ENCODE data around the gene TOR2A.
A peak's percentile ranks its signal among the peaks of the same experiment; 100 is the strongest.

TOR2A gene

GRCh38 chr9:127717766-127718165 lies 17.3 kb downstream of the TOR2A start:
- H3K4me1 ChIP-seq (ENCODE audit: control insufficient read depth, insufficient read depth, low read length, unreplicated experiment), result peaks cover 14% of the 10 kb centered on the region
- H2AFZ ChIP-seq (ENCODE audit: low read length, unreplicated experiment), result no peak overlapping the region
- no peaks in the 10 kb centered on the region for H3K27me3 ChIP-seq (ENCODE audit: insufficient read depth, low read length)
- H3K27ac ChIP-seq (ENCODE audit: low read depth, low read length), result no peak overlapping the region
- H3K79me2 ChIP-seq (ENCODE audit: control insufficient read depth, insufficient read depth, low read length, unreplicated experiment), result peaks cover 4% of the 10 kb centered on the region
- H3K4me3 ChIP-seq (ENCODE audit: low read depth, low read length), result no peak overlapping the region
- H3K36me3 ChIP-seq (ENCODE audit: insufficient read depth, low read length), result no peaks in the 10 kb centered on the region

- no peaks in the 10 kb centered on the region for H3K36me3 ChIP-seq (ENCODE audit: insufficient read depth, low read length)
- H3K4me1 ChIP-seq (ENCODE audit: control insufficient read depth, insufficient read depth, low read length, unreplicated experiment), result peaks cover 14% of the 10 kb centered on the region
- peak overlapping the region; percentile 21; the same call in 1 of the 2 replicates for H3K27ac ChIP-seq (ENCODE audit: low read depth, low read length)
Observed at GRCh38 chr9:127716412-127716811, 18.7 kb downstream of the TOR2A start.

GRCh38 chr9:127715470-127716337 lies 19.4 kb downstream of the TOR2A start, which contains the start of the genes PTRH1 and TTC16:
Gene PTRH1 (minus strand): TSS chr9:127715663. CDS start chr9:127715639, 24 bp downstream.
Gene TTC16 (plus strand): TSS chr9:127716079. CDS start chr9:127716146, 67 bp downstream.
- Histone ChIP-seq H2AFZ (ENCODE audit: low read length, unreplicated experiment) (peak within 1 kb of the TSS; percentile 84), H3K36me3 (ENCODE audit: insufficient read depth, low read length) (no peaks in the 10 kb centered on the region), H3K4me3 (ENCODE audit: low read depth, low read length) (peak within 1 kb of the TSS; percentile 91), H3K4me1 (ENCODE audit: control insufficient read depth, insufficient read depth, low read length, unreplicated experiment) (peaks cover 8% of the 10 kb centered on the region), H3K27me3 (ENCODE audit: insufficient read depth, low read length) (no peaks in the 10 kb centered on the region), H3K27ac (ENCODE audit: low read depth, low read length) (peak within 1 kb of the TSS; percentile 39; the same call in 1 of the 2 replicates), H3K79me2 (ENCODE audit: control insufficient read depth, insufficient read depth, low read length, unreplicated experiment) (peaks cover 4% of the 10 kb centered on the region)

More at GRCh38 chr9:127716412-127716811, 18.7 kb downstream of the TOR2A start:
- Histone ChIP-seq H3K79me2 (ENCODE audit: control insufficient read depth, insufficient read depth, low read length, unreplicated experiment) (peaks cover 4% of the 10 kb centered on the region), H2AFZ (ENCODE audit: low read length, unreplicated experiment) (peak overlapping the region; percentile 57), H3K4me3 (ENCODE audit: low read depth, low read length) (peak overlapping the region; percentile 91), H3K27me3 (ENCODE audit: insufficient read depth, low read length) (no peaks in the 10 kb centered on the region)

- H3K27ac ChIP-seq (ENCODE audit: low read depth, low read length), result peak overlapping the region; percentile 39; the same call in 1 of the 2 replicates
- H3K27me3 ChIP-seq (ENCODE audit: insufficient read depth, low read length), result no peaks in the 10 kb centered on the region
- no peaks in the 10 kb centered on the region for H3K36me3 ChIP-seq (ENCODE audit: insufficient read depth, low read length)
- peak overlapping the region; percentile 84 for H2AFZ ChIP-seq (ENCODE audit: low read length, unreplicated experiment)
- peaks cover 8% of the 10 kb centered on the region for H3K4me1 ChIP-seq (ENCODE audit: control insufficient read depth, insufficient read depth, low read length, unreplicated experiment)
- H3K4me3 ChIP-seq (ENCODE audit: low read depth, low read length), result peak overlapping the region; percentile 91
- peaks cover 4% of the 10 kb centered on the region for H3K79me2 ChIP-seq (ENCODE audit: control insufficient read depth, insufficient read depth, low read length, unreplicated experiment)
Observed at GRCh38 chr9:127714951-127715469, 20.1 kb downstream of the TOR2A start.

- Histone ChIP-seq H3K27me3 (ENCODE audit: insufficient read depth, low read length) (no peaks in the 10 kb centered on the region), H3K79me2 (ENCODE audit: control insufficient read depth, insufficient read depth, low read length, unreplicated experiment) (peaks cover 4% of the 10 kb centered on the region), H2AFZ (ENCODE audit: low read length, unreplicated experiment) (no peak overlapping the region), H3K4me3 (ENCODE audit: low read depth, low read length) (peak overlapping the region; percentile 74), H3K4me1 (ENCODE audit: control insufficient read depth, insufficient read depth, low read length, unreplicated experiment) (peaks cover 8% of the 10 kb centered on the region), H3K36me3 (ENCODE audit: insufficient read depth, low read length) (no peaks in the 10 kb centered on the region), H3K27ac (ENCODE audit: low read depth, low read length) (no peak overlapping the region)
Observed at GRCh38 chr9:127714020-127714750, 20.9 kb downstream of the TOR2A start.

- Histone ChIP-seq H3K36me3 (ENCODE audit: insufficient read depth, low read length) (peaks cover 5% of the 10 kb centered on the region; the same call in 1 of the 2 replicates), H2AFZ (ENCODE audit: low read length, unreplicated experiment) (no peak overlapping the region), H3K4me1 (ENCODE audit: control insufficient read depth, insufficient read depth, low read length, unreplicated experiment) (peaks cover 8% of the 10 kb centered on the region), H3K27me3 (ENCODE audit: insufficient read depth, low read length) (no peaks in the 10 kb centered on the region), H3K79me2 (ENCODE audit: control insufficient read depth, insufficient read depth, low read length, unreplicated experiment) (peaks cover 4% of the 10 kb centered on the region), H3K27ac (ENCODE audit: low read depth, low read length) (no peak overlapping the region), H3K4me3 (ENCODE audit: low read depth, low read length) (no peak overlapping the region)
Observed at GRCh38 chr9:127712867-127713266, 22.2 kb downstream of the TOR2A start.

GRCh38 chr9:127712371-127712770 lies 22.7 kb downstream of the TOR2A start:
- H3K27me3 ChIP-seq (ENCODE audit: insufficient read depth, low read length), result no peaks in the 10 kb centered on the region
- no peak overlapping the region for H3K27ac ChIP-seq (ENCODE audit: low read depth, low read length)
- H3K4me1 ChIP-seq (ENCODE audit: control insufficient read depth, insufficient read depth, low read length, unreplicated experiment), result peaks cover 8% of the 10 kb centered on the region

GRCh38 chr9:127711831-127712274 lies 23.2 kb downstream of the TOR2A start:
- H3K4me1 ChIP-seq (ENCODE audit: control insufficient read depth, insufficient read depth, low read length, unreplicated experiment), result peaks cover 8% of the 10 kb centered on the region
- no peak overlapping the region for H3K4me3 ChIP-seq (ENCODE audit: low read depth, low read length)

More at GRCh38 chr9:127712371-127712770, 22.7 kb downstream of the TOR2A start:
- H2AFZ ChIP-seq (ENCODE audit: low read length, unreplicated experiment), result no peak overlapping the region
- H3K79me2 ChIP-seq (ENCODE audit: control insufficient read depth, insufficient read depth, low read length, unreplicated experiment), result peaks cover 4% of the 10 kb centered on the region
- H3K4me3 ChIP-seq (ENCODE audit: low read depth, low read length), result no peak overlapping the region
- H3K36me3 ChIP-seq (ENCODE audit: insufficient read depth, low read length), result peaks cover 5% of the 10 kb centered on the region; the same call in 1 of the 2 replicates

GRCh38 chr9:127711226-127711701 lies 23.8 kb downstream of the TOR2A start:
- H3K4me1 ChIP-seq (ENCODE audit: control insufficient read depth, insufficient read depth, low read length, unreplicated experiment), result peaks cover 8% of the 10 kb centered on the region
- H3K4me3 ChIP-seq (ENCODE audit: low read depth, low read length), result no peak overlapping the region
- H3K27me3 ChIP-seq (ENCODE audit: insufficient read depth, low read length), result no peaks in the 10 kb centered on the region
- H2AFZ ChIP-seq (ENCODE audit: low read length, unreplicated experiment), result no peak overlapping the region
- peaks cover 5% of the 10 kb centered on the region; the same call in 1 of the 2 replicates for H3K36me3 ChIP-seq (ENCODE audit: insufficient read depth, low read length)
- no peak overlapping the region for H3K27ac ChIP-seq (ENCODE audit: low read depth, low read length)
- H3K79me2 ChIP-seq (ENCODE audit: control insufficient read depth, insufficient read depth, low read length, unreplicated experiment), result peaks cover 4% of the 10 kb centered on the region

More at GRCh38 chr9:127711831-127712274, 23.2 kb downstream of the TOR2A start:
- Histone ChIP-seq H3K27me3 (ENCODE audit: insufficient read depth, low read length) (no peaks in the 10 kb centered on the region), H2AFZ (ENCODE audit: low read length, unreplicated experiment) (no peak overlapping the region), H3K36me3 (ENCODE audit: insufficient read depth, low read length) (peaks cover 5% of the 10 kb centered on the region; the same call in 1 of the 2 replicates), H3K79me2 (ENCODE audit: control insufficient read depth, insufficient read depth, low read length, unreplicated experiment) (peaks cover 4% of the 10 kb centered on the region), H3K27ac (ENCODE audit: low read depth, low read length) (no peak overlapping the region)

GRCh38 chr9:127710204-127710783 lies 24.8 kb downstream of the TOR2A start:
- Histone ChIP-seq H3K27me3 (ENCODE audit: insufficient read depth, low read length) (no peaks in the 10 kb centered on the region), H3K79me2 (ENCODE audit: control insufficient read depth, insufficient read depth, low read length, unreplicated experiment) (peaks cover 4% of the 10 kb centered on the region), H2AFZ (ENCODE audit: low read length, unreplicated experiment) (no peak overlapping the region), H3K4me1 (ENCODE audit: control insufficient read depth, insufficient read depth, low read length, unreplicated experiment) (peaks cover 8% of the 10 kb centered on the region), H3K4me3 (ENCODE audit: low read depth, low read length) (no peak overlapping the region), H3K27ac (ENCODE audit: low read depth, low read length) (no peak overlapping the region), H3K36me3 (ENCODE audit: insufficient read depth, low read length) (peaks cover 5% of the 10 kb centered on the region; the same call in 1 of the 2 replicates)
